CD14-positive monocyte (primary cell): ENCODE results near the gene GLB1L3. TPM values are rescaled to one million over a fixed set of nuclear protein-coding genes. Genes with fewer than 3 reads are reported as not detected.

ENCODE experiments used
- DNase-seq, 3 donors: peaks; one replicate each; pipeline ENCODE4 v3.0.0-alpha.2; 2011 to 2022
- H2AFZ ChIP-seq: 2 replicates; pipeline ENCODE4 v1.6.0; 2012; ENCODE audit warnings: mild to moderate bottlenecking, low read depth, low read length, inconsistent platforms; ENCODE audit not compliant: insufficient read depth, poor library complexity, severe bottlenecking
- H3K27ac ChIP-seq, 2 donors: 1 replicate in 1 of 2; 2 replicates in 1 of 2; pipeline ENCODE4 v1.5.1; 2012 to 2013; ENCODE audit warnings: low read length in 2 of 2, control low read depth in 1 of 2, inconsistent platforms in 1 of 2, low read depth in 1 of 2, mild to moderate bottlenecking in 1 of 2
- H3K27me3 ChIP-seq, 2 donors: one replicate each; pipeline versions ENCODE4 v1.6.0 to v1.6.1; 2011 to 2013; ENCODE audit warnings: low read length in 2 of 2; ENCODE audit not compliant: control insufficient read depth in 2 of 2, insufficient read depth in 2 of 2
- H3K36me3 ChIP-seq, 2 donors: replicated peaks in 1 of 2; 1 replicate in 1 of 2; 2 replicates in 1 of 2; pipeline versions ENCODE4 v1.5.1 to v1.6.1; 2012 to 2013; ENCODE audit warnings: low read length in 2 of 2, control low read depth in 1 of 2, inconsistent platforms in 1 of 2, mild to moderate bottlenecking in 1 of 2; ENCODE audit not compliant: insufficient read depth in 2 of 2, control insufficient read depth in 1 of 2
- H3K4me1 ChIP-seq, 2 donors: 1 replicate in 1 of 2; 2 replicates in 1 of 2; pipeline versions ENCODE4 v1.5.1 to v1.6.1; 2012 to 2013; ENCODE audit warnings: low read length in 2 of 2, control low read depth in 1 of 2, inconsistent platforms in 1 of 2, mild to moderate bottlenecking in 1 of 2, moderate library complexity in 1 of 2; ENCODE audit not compliant: insufficient read depth in 2 of 2, control insufficient read depth in 1 of 2
- H3K4me2 ChIP-seq: replicated peaks from 2 replicates; pipeline ENCODE3; 2012; ENCODE audit warnings: low read length, moderate library complexity, mild to moderate bottlenecking; ENCODE audit not compliant: poor library complexity, severe bottlenecking; ENCODE audit errors: extremely low read depth
- H3K4me3 ChIP-seq, 3 experiments: fragments of 200-600 bp in 1 of 3; sonication (generic) in 1 of 3; replicated peaks in 1 of 3; 1 replicate in 2 of 3; 2 replicates in 1 of 3; pipeline ENCODE4 v1.5.1; 2011 to 2013; ENCODE audit warnings: low read length in 3 of 3, mild to moderate bottlenecking in 3 of 3, control low read depth in 2 of 3, low read depth in 2 of 3, inconsistent platforms in 1 of 3, moderate library complexity in 1 of 3
- H3K79me2 ChIP-seq: 2 replicates; pipeline ENCODE4 v1.6.0; 2012; ENCODE audit warnings: mild to moderate bottlenecking, control low read depth, inconsistent platforms, low read length, moderate library complexity; ENCODE audit not compliant: insufficient read depth
- H3K9ac ChIP-seq: 2 replicates; pipeline ENCODE4 v1.6.0; 2017; ENCODE audit warnings: low read length, mild to moderate bottlenecking; ENCODE audit not compliant: insufficient read depth, poor library complexity, severe bottlenecking
- H3K9me3 ChIP-seq, 2 donors: replicated peaks in 1 of 2; 1 replicate in 1 of 2; 2 replicates in 1 of 2; pipeline versions ENCODE4 v1.5.1 to v1.6.1; 2012 to 2013; ENCODE audit warnings: low read length in 2 of 2, control low read depth in 1 of 2; ENCODE audit not compliant: control insufficient read depth in 1 of 2, insufficient read depth in 1 of 2
- H4K20me1 ChIP-seq: 2 replicates; pipeline ENCODE4 v1.6.0; 2012; ENCODE audit warnings: mild to moderate bottlenecking, low read length, control low read depth, moderate library complexity; ENCODE audit not compliant: insufficient read depth
- H3K27ac Mint-ChIP-seq, 7 donors: one replicate each; pipeline ENCODE4 v1.8.0; 2020; ENCODE audit warnings: mild to moderate bottlenecking in 7 of 7, mixed read lengths in 7 of 7, moderate library complexity in 6 of 7, inconsistent platforms in 2 of 7
- H3K27me3 Mint-ChIP-seq, 3 donors: one replicate each; pipeline ENCODE4 v1.8.0; 2021 to 2022; ENCODE audit warnings: low read depth in 3 of 3, mild to moderate bottlenecking in 3 of 3, mixed read lengths in 3 of 3, moderate library complexity in 3 of 3, inconsistent platforms in 1 of 3
- H3K36me3 Mint-ChIP-seq, 2 donors: one replicate each; pipeline ENCODE4 v1.8.0; 2020; ENCODE audit warnings: mixed read lengths in 2 of 2, inconsistent platforms in 1 of 2, mild to moderate bottlenecking in 1 of 2
- H3K4me1 Mint-ChIP-seq: one replicate; pipeline ENCODE4 v1.8.0; 2020; ENCODE audit warnings: mild to moderate bottlenecking, mixed read lengths
- H3K4me3 Mint-ChIP-seq, 2 donors: one replicate each; pipeline ENCODE4 v1.8.0; 2020; ENCODE audit warnings: mild to moderate bottlenecking in 2 of 2, mixed read lengths in 2 of 2, moderate library complexity in 1 of 2
- H3K9me3 Mint-ChIP-seq, 7 donors: one replicate each; pipeline ENCODE4 v1.8.0; 2020 to 2022; ENCODE audit warnings: mixed read lengths in 7 of 7, mild to moderate bottlenecking in 6 of 7, moderate library complexity in 6 of 7, inconsistent platforms in 2 of 7
- CTCF ChIP-seq: fragments of 200-600 bp; IDR thresholded peaks from one replicate; pipeline ENCODE4 v1.8.0; 2022; ENCODE audit warnings: antibody characterized with exemption, mild to moderate bottlenecking
- WGBS: methylation state at CpG from one replicate; pipeline ENCODE4 v1.1.5; 2013; ENCODE audit warnings: missing lambda C conversion rate; ENCODE audit not compliant: insufficient coverage; 5-methylcytosine and 5-hydroxymethylcytosine counted together
- intact Hi-C, 2 donors: fragments of 100-400 bp; cut with micrococcal nuclease; formaldehyde crosslinking; loops; one replicate each; pipeline versions ENCODE4 v1.15.0 to v1.15.1; 2023
- polyA plus RNA-seq, 3 donors: library from polyadenylated mRNA; depleted of rRNA in 1 of 3; unstranded in 2 of 3; stranded (reverse) in 1 of 3; fragments of 300-500 nt in 2 of 3; fragments of >200 nt in 1 of 3; fragmentation: Illumina TruSeq in 2 of 3; gene quantifications; 1 replicate in 2 of 3; 2 replicates in 1 of 3; pipeline ENCODE4 v1.2.3, GENCODE V29; 2012 to 2021

GLB1L3 gene
- polyA plus RNA-seq, 3 donors: not detected

GRCh38 chr11:134266440-134266839 lies 9.7 kb upstream of the GLB1L3 start:
- peaks cover 39% of the 10 kb centered on the region for H3K4me1 Mint-ChIP-seq
- H3K27me3 ChIP-seq: peaks cover 12 to 64% of the 10 kb centered on the region in 2 donors
- H3K9me3 ChIP-seq: no peaks in the 10 kb centered on the region
- WGBS: 55% methylated on average over 4 of the region's 5 CpGs
- no peaks in the 10 kb centered on the region for H4K20me1 ChIP-seq
- DNase-seq: no peak
- H3K4me2 ChIP-seq: peak overlapping the region; percentile 30
- H3K27ac Mint-ChIP-seq: peak overlapping the region in 2 of 7 donors; percentile 20 to 60
- peaks cover 51 to 67% (median 53%) of the 10 kb centered on the region in 3 donors for H3K27me3 Mint-ChIP-seq
- peak overlapping the region in 1 of 2 donors; percentile 75 for H3K4me3 Mint-ChIP-seq
- H2AFZ ChIP-seq: no peak overlapping the region
- peaks cover 19 to 33% of the 10 kb centered on the region in 2 donors for H3K36me3 ChIP-seq
- H3K36me3 Mint-ChIP-seq: peaks cover 36 to 44% of the 10 kb centered on the region in 2 donors
- peak overlapping the region in 1 of 3 experiments; percentile 1 for H3K4me3 ChIP-seq
- H3K9me3 Mint-ChIP-seq: peaks cover 0 to 2% (median 0%) of the 10 kb centered on the region in 7 donors
- no peak overlapping the region for H3K9ac ChIP-seq
- intact Hi-C loops: no loop called here
- H3K27ac ChIP-seq: no peak overlapping the region
- H3K79me2 ChIP-seq: no peaks in the 10 kb centered on the region
- H3K4me1 ChIP-seq: peaks cover 16 to 25% of the 10 kb centered on the region in 2 donors
- TF ChIP-seq CTCF: no peak

DNA sequence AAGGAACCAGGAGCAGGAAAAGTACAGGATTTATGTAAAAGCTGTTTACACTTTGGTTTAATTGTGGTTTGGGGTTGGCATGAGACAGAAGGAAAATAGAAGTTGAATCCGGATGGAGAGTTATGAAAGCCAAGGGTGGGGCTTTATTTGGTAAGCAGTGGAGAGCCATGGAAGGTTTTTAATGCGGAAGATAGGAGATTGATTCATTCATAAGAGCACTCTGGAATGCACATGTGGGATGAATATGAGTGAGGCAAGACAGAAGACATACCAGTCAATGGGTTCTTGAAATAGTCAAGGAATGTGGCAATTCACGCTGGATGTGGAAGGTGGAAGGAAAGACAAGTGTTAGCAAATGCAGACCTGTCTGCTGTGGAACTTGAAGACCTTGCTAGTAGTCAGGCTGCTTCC lies 9.3 kb upstream of the GLB1L3 start:
- peaks cover 14 to 65% of the 10 kb centered on the region in 2 donors for H3K27me3 ChIP-seq
- WGBS: 0% methylated on average over 3 of the region's 3 CpGs
- H3K4me1 ChIP-seq: peaks cover 16 to 25% of the 10 kb centered on the region in 2 donors
- Mint-ChIP-seq H3K27ac (peak overlapping the region in 4 of 7 donors; percentile 2 to 20 (median 8)), H3K4me3 (peak overlapping the region in 1 of 2 donors; percentile 75), H3K36me3 (peaks cover 32 to 40% of the 10 kb centered on the region in 2 donors), H3K9me3 (peaks cover 0 to 2% (median 0%) of the 10 kb centered on the region in 7 donors), H3K27me3 (peaks cover 55 to 71% (median 58%) of the 10 kb centered on the region in 3 donors), H3K4me1 (peaks cover 39% of the 10 kb centered on the region)
- peak overlapping the region in 1 of 3 experiments; percentile 1 for H3K4me3 ChIP-seq
- H3K9ac ChIP-seq: no peak overlapping the region
- H3K79me2 ChIP-seq: no peaks in the 10 kb centered on the region
- H3K4me2 ChIP-seq: peak overlapping the region; percentile 30
- no peak overlapping the region for H2AFZ ChIP-seq
- H3K36me3 ChIP-seq: peaks cover 16 to 29% of the 10 kb centered on the region in 2 donors
- no peaks in the 10 kb centered on the region for H3K9me3 ChIP-seq
- H3K27ac ChIP-seq: no peak overlapping the region
- DNase-seq: peak in 2 of 3 donors; percentile 15 to 77
- intact Hi-C loops: no loop called here
- no peak for TF ChIP-seq CTCF
- H4K20me1 ChIP-seq: no peaks in the 10 kb centered on the region
